HEK293 (cell line): Measurements from ENCODE around the gene IL25.

Source experiments
- KLF16 ChIP-seq: fragments of 450-650 bp; formaldehyde crosslinking; IDR thresholded peaks from 2 replicates; pipeline ENCODE4 v1.5.1; 2017; ENCODE audit warnings: missing biosample characterization, missing genetic modification characterization
- TF ChIP-seq, protein P1 (sequence below): sonication (generic); formaldehyde crosslinking; IDR thresholded peaks from 2 replicates; pipeline ENCODE4 v1.8.1; 2022; ENCODE audit warnings: mild to moderate bottlenecking, moderate library complexity, missing genetic modification reagents
- TF ChIP-seq, protein P2 (sequence below): fragments of 450-650 bp; formaldehyde crosslinking; IDR thresholded peaks from 2 replicates; pipeline ENCODE4 v1.5.1; 2016; ENCODE audit warnings: missing biosample characterization, missing genetic modification characterization

DNA sequence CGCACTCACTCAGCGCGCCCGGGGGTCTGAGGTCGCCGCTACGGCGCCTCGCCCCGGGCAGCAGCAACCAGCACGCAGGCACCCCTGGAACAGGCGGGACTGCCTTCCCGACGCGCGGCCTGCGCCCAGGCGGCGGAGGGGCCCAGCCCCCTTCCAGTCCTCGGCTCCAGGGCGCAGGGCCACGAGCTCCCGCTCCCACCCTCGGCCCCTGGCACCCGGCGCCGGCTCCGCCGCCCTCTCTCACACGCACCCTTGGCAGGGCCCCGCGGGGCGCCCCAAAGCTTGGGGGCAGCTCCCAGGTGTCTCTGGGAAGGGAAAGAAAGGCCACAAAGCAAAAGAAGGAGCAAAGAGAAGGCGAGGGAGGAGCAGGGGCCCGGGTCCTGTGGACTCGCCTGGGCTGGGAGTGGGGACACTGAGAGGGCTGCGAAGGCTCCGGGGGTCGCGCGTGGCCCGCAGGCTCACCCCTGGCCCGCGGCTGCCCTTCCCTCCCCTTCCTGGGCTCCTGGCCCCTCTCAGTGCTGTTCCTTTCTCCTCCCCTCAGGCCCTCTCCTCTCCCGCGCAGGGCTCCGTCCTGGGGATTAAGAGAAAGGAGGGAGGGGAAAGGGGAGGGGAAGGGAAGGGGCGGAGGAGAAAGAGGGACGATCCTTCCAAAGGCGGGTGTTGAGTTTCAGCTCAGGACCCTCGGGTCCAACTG is 6.7 kb upstream of the IL25 start:
- TF ChIP-seq KLF16 (tag by site-specific recombination): no peak
- TF ChIP-seq, protein P1, sequence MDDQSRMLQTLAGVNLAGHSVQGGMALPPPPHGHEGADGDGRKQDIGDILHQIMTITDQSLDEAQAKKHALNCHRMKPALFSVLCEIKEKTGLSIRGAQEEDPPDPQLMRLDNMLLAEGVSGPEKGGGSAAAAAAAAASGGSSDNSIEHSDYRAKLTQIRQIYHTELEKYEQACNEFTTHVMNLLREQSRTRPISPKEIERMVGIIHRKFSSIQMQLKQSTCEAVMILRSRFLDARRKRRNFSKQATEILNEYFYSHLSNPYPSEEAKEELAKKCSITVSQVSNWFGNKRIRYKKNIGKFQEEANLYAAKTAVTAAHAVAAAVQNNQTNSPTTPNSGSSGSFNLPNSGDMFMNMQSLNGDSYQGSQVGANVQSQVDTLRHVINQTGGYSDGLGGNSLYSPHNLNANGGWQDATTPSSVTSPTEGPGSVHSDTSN: no peak
- TF ChIP-seq, protein P2, sequence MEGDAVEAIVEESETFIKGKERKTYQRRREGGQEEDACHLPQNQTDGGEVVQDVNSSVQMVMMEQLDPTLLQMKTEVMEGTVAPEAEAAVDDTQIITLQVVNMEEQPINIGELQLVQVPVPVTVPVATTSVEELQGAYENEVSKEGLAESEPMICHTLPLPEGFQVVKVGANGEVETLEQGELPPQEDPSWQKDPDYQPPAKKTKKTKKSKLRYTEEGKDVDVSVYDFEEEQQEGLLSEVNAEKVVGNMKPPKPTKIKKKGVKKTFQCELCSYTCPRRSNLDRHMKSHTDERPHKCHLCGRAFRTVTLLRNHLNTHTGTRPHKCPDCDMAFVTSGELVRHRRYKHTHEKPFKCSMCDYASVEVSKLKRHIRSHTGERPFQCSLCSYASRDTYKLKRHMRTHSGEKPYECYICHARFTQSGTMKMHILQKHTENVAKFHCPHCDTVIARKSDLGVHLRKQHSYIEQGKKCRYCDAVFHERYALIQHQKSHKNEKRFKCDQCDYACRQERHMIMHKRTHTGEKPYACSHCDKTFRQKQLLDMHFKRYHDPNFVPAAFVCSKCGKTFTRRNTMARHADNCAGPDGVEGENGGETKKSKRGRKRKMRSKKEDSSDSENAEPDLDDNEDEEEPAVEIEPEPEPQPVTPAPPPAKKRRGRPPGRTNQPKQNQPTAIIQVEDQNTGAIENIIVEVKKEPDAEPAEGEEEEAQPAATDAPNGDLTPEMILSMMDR: no peak
